DOHH2 (cell line): Measurements from ENCODE around the gene KCTD15.

Experiments
- EZH2phosphoT487 ChIP-seq: fragments of 200-600 bp; sonication (generic); IDR thresholded peaks from 2 replicates; pipeline ENCODE4 v1.6.1; 2017; ENCODE audit warnings: borderline replicate concordance, mild to moderate bottlenecking, antibody characterized with exemption, low read length, moderate library complexity, mixed read lengths
- TF ChIP-seq, protein P1 (sequence below): fragments of 200-600 bp; sonication (generic); IDR thresholded peaks from one replicate; pipeline ENCODE4 v1.5.1; 2014; ENCODE audit warnings: antibody characterized with exemption, mild to moderate bottlenecking, low read depth, low read length; ENCODE audit not compliant: poor library complexity, severe bottlenecking

DNA sequence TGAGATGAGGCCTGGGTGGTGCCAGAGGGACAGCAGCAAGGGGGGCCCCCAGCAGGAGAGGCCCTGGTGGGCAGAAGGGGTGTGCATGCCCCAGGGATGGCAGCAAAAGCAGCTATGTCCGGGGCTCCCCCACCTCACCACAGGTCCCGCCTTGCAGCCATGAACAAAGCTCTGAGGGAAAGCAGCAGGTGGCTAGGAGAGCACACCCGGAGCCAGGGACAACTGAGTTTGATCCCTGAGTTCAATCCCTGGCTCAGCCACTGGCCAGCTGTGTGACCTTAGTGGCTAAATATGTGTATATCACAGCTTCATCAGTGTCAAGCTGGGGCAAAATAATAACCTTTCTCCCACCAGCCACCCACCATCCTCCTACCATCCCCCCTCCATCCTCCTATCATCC is 47.7 kb upstream of the KCTD15 start:
- TF ChIP-seq, protein P1, sequence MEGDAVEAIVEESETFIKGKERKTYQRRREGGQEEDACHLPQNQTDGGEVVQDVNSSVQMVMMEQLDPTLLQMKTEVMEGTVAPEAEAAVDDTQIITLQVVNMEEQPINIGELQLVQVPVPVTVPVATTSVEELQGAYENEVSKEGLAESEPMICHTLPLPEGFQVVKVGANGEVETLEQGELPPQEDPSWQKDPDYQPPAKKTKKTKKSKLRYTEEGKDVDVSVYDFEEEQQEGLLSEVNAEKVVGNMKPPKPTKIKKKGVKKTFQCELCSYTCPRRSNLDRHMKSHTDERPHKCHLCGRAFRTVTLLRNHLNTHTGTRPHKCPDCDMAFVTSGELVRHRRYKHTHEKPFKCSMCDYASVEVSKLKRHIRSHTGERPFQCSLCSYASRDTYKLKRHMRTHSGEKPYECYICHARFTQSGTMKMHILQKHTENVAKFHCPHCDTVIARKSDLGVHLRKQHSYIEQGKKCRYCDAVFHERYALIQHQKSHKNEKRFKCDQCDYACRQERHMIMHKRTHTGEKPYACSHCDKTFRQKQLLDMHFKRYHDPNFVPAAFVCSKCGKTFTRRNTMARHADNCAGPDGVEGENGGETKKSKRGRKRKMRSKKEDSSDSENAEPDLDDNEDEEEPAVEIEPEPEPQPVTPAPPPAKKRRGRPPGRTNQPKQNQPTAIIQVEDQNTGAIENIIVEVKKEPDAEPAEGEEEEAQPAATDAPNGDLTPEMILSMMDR = no peak
- TF ChIP-seq EZH2phosphoT487 = no peak
